WTC11 (cell line): ENCODE results near the gene RND3. TPM values are rescaled to one million over a fixed set of nuclear protein-coding genes. Genes with fewer than 3 reads are reported as not detected.

ENCODE experiments used
- ATAC-seq: fragments of 200-7000 bp; cut with Tn5 transposase; 2 replicates; pipeline ENCODE4 v1.10.0; 2021; ENCODE audit warnings: mild to moderate bottlenecking, moderate library complexity
- CTCF ChIA-PET: fragments of 300-600 bp; sonication (Branson Sonifier 250); formaldehyde crosslinking; loops from one replicate; lab custom pipeline; 2021; ENCODE audit warnings: antibody characterized with exemption; lab: Charles Lee
- POLR2A ChIA-PET: fragments of 350-600 bp; sonication (Branson Sonifier 250); formaldehyde crosslinking; loops from one replicate; lab custom pipeline; 2021; ENCODE audit warnings: antibody characterized with exemption; lab: Charles Lee
- DNase-seq: peaks from one replicate; pipeline ENCODE4 v3.0.0; 2021; ENCODE audit warnings: low spot score
- H3K27ac Mint-ChIP-seq: 2 replicates; pipeline ENCODE4 v1.8.0; 2021; ENCODE audit warnings: mixed read lengths
- H3K27me3 Mint-ChIP-seq: 2 replicates; pipeline ENCODE4 v1.8.0; 2021; ENCODE audit warnings: low read depth, mild to moderate bottlenecking, moderate library complexity, mixed read lengths
- H3K36me3 Mint-ChIP-seq: 2 replicates; pipeline ENCODE4 v1.8.0; 2021; ENCODE audit warnings: mixed read lengths
- H3K4me1 Mint-ChIP-seq: 2 replicates; pipeline ENCODE4 v1.8.0; 2022; ENCODE audit warnings: mixed read lengths
- H3K4me3 Mint-ChIP-seq: 2 replicates; pipeline ENCODE4 v1.8.0; 2021; ENCODE audit warnings: mild to moderate bottlenecking, moderate library complexity, mixed read lengths
- H3K9me3 Mint-ChIP-seq: 2 replicates; pipeline ENCODE4 v1.8.0; 2021; ENCODE audit warnings: mixed read lengths
- ATF1 ChIP-seq: sonication (generic); formaldehyde crosslinking; IDR thresholded peaks from 2 replicates; pipeline ENCODE4 v1.8.1; 2023; ENCODE audit warnings: mild to moderate bottlenecking, moderate library complexity, missing genetic modification reagents
- ATF2 ChIP-seq: sonication (generic); formaldehyde crosslinking; IDR thresholded peaks from 2 replicates; pipeline ENCODE4 v1.8.1; 2022; ENCODE audit warnings: low read depth, missing genetic modification reagents, borderline replicate concordance
- CREM ChIP-seq: sonication (generic); formaldehyde crosslinking; IDR thresholded peaks from 2 replicates; pipeline ENCODE4 v1.8.1; 2022; ENCODE audit warnings: mild to moderate bottlenecking, missing genetic modification reagents, moderate library complexity
- ELF4 ChIP-seq: sonication (generic); formaldehyde crosslinking; IDR thresholded peaks from 2 replicates; pipeline ENCODE4 v1.8.1; 2022; ENCODE audit warnings: low read depth, mild to moderate bottlenecking, moderate library complexity, missing genetic modification reagents
- IRF2 ChIP-seq: sonication (generic); formaldehyde crosslinking; IDR thresholded peaks from 2 replicates; pipeline ENCODE4 v1.8.0; 2022; ENCODE audit warnings: low read depth, missing genetic modification reagents, borderline replicate concordance
- KAT7 ChIP-seq: sonication (generic); formaldehyde crosslinking; IDR thresholded peaks from 2 replicates; pipeline ENCODE4 v1.8.1; 2023; ENCODE audit warnings: missing genetic modification reagents, mild to moderate bottlenecking, borderline replicate concordance
- NR1H2 ChIP-seq: sonication (generic); formaldehyde crosslinking; IDR thresholded peaks from 2 replicates; pipeline ENCODE4 v1.9.0; 2021; ENCODE audit warnings: mild to moderate bottlenecking, moderate library complexity, missing genetic modification reagents
- NR3C1 ChIP-seq: sonication (generic); formaldehyde crosslinking; conservative IDR thresholded peaks from 2 replicates; pipeline ENCODE4 v1.8.1; 2023; ENCODE audit warnings: low read depth, mild to moderate bottlenecking, missing genetic modification reagents
- PREB ChIP-seq: sonication (generic); formaldehyde crosslinking; IDR thresholded peaks from 2 replicates; pipeline ENCODE4 v1.8.1; 2022; ENCODE audit warnings: mild to moderate bottlenecking, missing genetic modification reagents, moderate library complexity, borderline replicate concordance
- RELA ChIP-seq: sonication (generic); formaldehyde crosslinking; IDR thresholded peaks from 2 replicates; pipeline ENCODE4 v1.8.1; 2022; ENCODE audit warnings: missing genetic modification reagents, mild to moderate bottlenecking, borderline replicate concordance
- SMAD3 ChIP-seq: sonication (generic); formaldehyde crosslinking; IDR thresholded peaks from 2 replicates; pipeline ENCODE4 v1.8.0; 2022; ENCODE audit warnings: missing genetic modification reagents, mild to moderate bottlenecking, borderline replicate concordance
- SOX15 ChIP-seq: fragments of 250-450 bp; sonication (Bioruptor Pico); IDR thresholded peaks from 2 replicates; pipeline ENCODE4 v1.9.0; 2021; ENCODE audit warnings: mild to moderate bottlenecking
- TCF7 ChIP-seq: sonication (generic); formaldehyde crosslinking; IDR thresholded peaks from 2 replicates; pipeline ENCODE4 v1.8.0; 2022; ENCODE audit warnings: mild to moderate bottlenecking, low read depth, missing genetic modification reagents, moderate library complexity
- USF1 ChIP-seq: sonication (generic); formaldehyde crosslinking; IDR thresholded peaks from 2 replicates; pipeline ENCODE4 v1.8.0; 2022; ENCODE audit warnings: mild to moderate bottlenecking, missing genetic modification reagents
- USF2 ChIP-seq: sonication (generic); formaldehyde crosslinking; IDR thresholded peaks from 2 replicates; pipeline ENCODE4 v1.8.1; 2023; ENCODE audit warnings: mild to moderate bottlenecking, missing genetic modification reagents, moderate library complexity
- ZBTB21 ChIP-seq: sonication (generic); formaldehyde crosslinking; IDR thresholded peaks from 2 replicates; pipeline ENCODE4 v1.8.1; 2023; ENCODE audit warnings: mild to moderate bottlenecking, missing genetic modification reagents, borderline replicate concordance
- ZNF263 ChIP-seq: sonication (generic); formaldehyde crosslinking; IDR thresholded peaks from 2 replicates; pipeline ENCODE4 v1.8.1; 2022; ENCODE audit warnings: low read depth, mild to moderate bottlenecking, moderate library complexity, missing genetic modification reagents
- ZNF317 ChIP-seq: sonication (generic); formaldehyde crosslinking; IDR thresholded peaks from 2 replicates; pipeline ENCODE4 v1.8.1; 2023; ENCODE audit warnings: low read depth, mild to moderate bottlenecking, moderate library complexity, missing genetic modification reagents, borderline replicate concordance
- ZNF423 ChIP-seq: fragments of 250-450 bp; sonication (Bioruptor Pico); IDR thresholded peaks from 2 replicates; pipeline ENCODE4 v2.1.2; 2022; ENCODE audit warnings: mild to moderate bottlenecking, moderate library complexity
- ZNF532 ChIP-seq: fragments of 250-450 bp; sonication (Bioruptor Pico); IDR thresholded peaks from 2 replicates; pipeline ENCODE4 v1.9.0; 2021; ENCODE audit warnings: mild to moderate bottlenecking, borderline replicate concordance
- ZNF671 ChIP-seq: fragments of 250-450 bp; sonication (Bioruptor Pico); IDR thresholded peaks from 2 replicates; pipeline ENCODE4 v1.8.0; 2021; ENCODE audit warnings: mild to moderate bottlenecking
- total RNA-seq: library from RNA; stranded (reverse); gene quantifications from 3 replicates; pipeline ENCODE4 v1.2.3, GENCODE V29; 2021

RND3 gene
- total RNA-seq, 1 experiment from 2014 or later, result 64.4 TPM

GRCh38 chr2:150495993-150496627 lies 8.6 kb upstream of the RND3 start:
- no peak overlapping the region for H3K4me3 Mint-ChIP-seq

GRCh38 chr2:150495001-150495400 lies 7.5 kb upstream of the RND3 start:
- H3K27ac Mint-ChIP-seq, result no peak overlapping the region
- ChIA-PET POLR2A (no interaction called here), CTCF (no interaction called here)
- DNase-seq (no peak), ATAC-seq (no peak)
- no peak for TF ChIP-seq CREM (CRISPR knock-in tag)
- no peak for TF ChIP-seq ZNF317 (CRISPR knock-in tag)
- TF ChIP-seq USF2 (CRISPR knock-in tag), result no peak
- no peak for TF ChIP-seq NR1H2 (CRISPR knock-in tag)
- TF ChIP-seq USF1, result no peak
- TF ChIP-seq TCF7 (CRISPR knock-in tag), result no peak
- TF ChIP-seq ZBTB21, result no peak
- TF ChIP-seq ELF4 (CRISPR knock-in tag), result no peak
- H3K4me3 Mint-ChIP-seq, result no peak overlapping the region
- no peaks in the 10 kb centered on the region for H3K4me1 Mint-ChIP-seq
- H3K27me3 Mint-ChIP-seq, result no peaks in the 10 kb centered on the region; the same call in 1 of the 2 replicates
- peaks cover 4% of the 10 kb centered on the region; the same call in 1 of the 2 replicates for H3K9me3 Mint-ChIP-seq
- H3K36me3 Mint-ChIP-seq, result no peaks in the 10 kb centered on the region

More at GRCh38 chr2:150495993-150496627, 8.6 kb upstream of the RND3 start:
- no peak for DNase-seq
- no peak for ATAC-seq
- H3K27ac Mint-ChIP-seq, result no peak overlapping the region
- peaks cover 4% of the 10 kb centered on the region; the same call in 1 of the 2 replicates for H3K9me3 Mint-ChIP-seq
- no peaks in the 10 kb centered on the region; the same call in 1 of the 2 replicates for H3K27me3 Mint-ChIP-seq
- ChIA-PET CTCF (interaction anchor here (1.2 kb wide), 1 partner anchor 52 kb away, joined by 3 read pairs; no protein-coding TSS in a partner anchor), POLR2A (no interaction called here)
- H3K4me1 Mint-ChIP-seq, result no peaks in the 10 kb centered on the region
- H3K36me3 Mint-ChIP-seq, result no peaks in the 10 kb centered on the region
- TF ChIP-seq ATF1 (CRISPR knock-in tag), result no peak
- TF ChIP-seq ZNF423, result no peak
- TF ChIP-seq KAT7 (CRISPR knock-in tag), result no peak
- TF ChIP-seq PREB (CRISPR knock-in tag), result no peak
- TF ChIP-seq SOX15 (CRISPR knock-in tag), result no peak
- no peak for TF ChIP-seq NR3C1 (CRISPR knock-in tag)
- TF ChIP-seq IRF2, result no peak
- no peak for TF ChIP-seq SMAD3 (CRISPR knock-in tag)
- TF ChIP-seq ZNF532 (CRISPR knock-in tag), result no peak
- no peak for TF ChIP-seq RELA
- no peak for TF ChIP-seq ZNF263 (CRISPR knock-in tag)
- TF ChIP-seq ZNF671 (CRISPR knock-in tag), result no peak
- no peak for TF ChIP-seq ATF2 (CRISPR knock-in tag)
